ENCODE measurements around the gene AHNAK. TPM values are rescaled to one million over a fixed set of nuclear protein-coding genes. Genes with fewer than 3 reads are reported as not detected.
"Not testable (repeated sequence)": the region's sequence is repeated elsewhere in the genome, so short reads cannot be mapped to it uniquely, and the experiment has no call there.

Gene AHNAK
- total RNA-seq, 1 donor from 2014 or later = 14.9 TPM

- Histone ChIP-seq H3K4me3 (peak within 1 kb of the TSS; percentile 84), H3K27me3 (no peaks in the 10 kb centered on the region), H4K20me1 (ENCODE audit: low read depth) (peaks cover 5% of the 10 kb centered on the region), H3K79me2 (ENCODE audit: low read depth) (peaks cover 17% of the 10 kb centered on the region), H3F3A (ENCODE audit: low read depth) (peaks cover 65% of the 10 kb centered on the region), H3K4me1 (peaks cover 6% of the 10 kb centered on the region), H2AFZ (replicated peaks) (peak within 1 kb of the TSS; percentile 91), H3K27ac (peak within 1 kb of the TSS; percentile 72), H3K4me2 (peak within 1 kb of the TSS; percentile 89), H3K36me3 (no peaks in the 10 kb centered on the region), H3K9me3 (ENCODE audit: low read depth) (no peaks in the 10 kb centered on the region), H3K9ac (peak within 1 kb of the TSS; percentile 74)
- Mint-ChIP-seq H3K4me1 (peaks cover 24% of the 10 kb centered on the region), H3K36me3 (peaks cover 13% of the 10 kb centered on the region), H3K27me3 (ENCODE audit: insufficient read depth, low read depth) (peaks cover 2% of the 10 kb centered on the region), H3K4me3 (peak within 1 kb of the TSS; percentile 92), H3K27ac (peak within 1 kb of the TSS; percentile 76), H3K9me3 (no peaks in the 10 kb centered on the region)
- TF ChIP-seq EZH2 (IDR thresholded peaks at IDR 0.05) (peak; percentile 47), EZH2phosphoT487 (IDR thresholded peaks at IDR 0.05) (peak; percentile 41)
- TF ChIP-seq, protein P1, sequence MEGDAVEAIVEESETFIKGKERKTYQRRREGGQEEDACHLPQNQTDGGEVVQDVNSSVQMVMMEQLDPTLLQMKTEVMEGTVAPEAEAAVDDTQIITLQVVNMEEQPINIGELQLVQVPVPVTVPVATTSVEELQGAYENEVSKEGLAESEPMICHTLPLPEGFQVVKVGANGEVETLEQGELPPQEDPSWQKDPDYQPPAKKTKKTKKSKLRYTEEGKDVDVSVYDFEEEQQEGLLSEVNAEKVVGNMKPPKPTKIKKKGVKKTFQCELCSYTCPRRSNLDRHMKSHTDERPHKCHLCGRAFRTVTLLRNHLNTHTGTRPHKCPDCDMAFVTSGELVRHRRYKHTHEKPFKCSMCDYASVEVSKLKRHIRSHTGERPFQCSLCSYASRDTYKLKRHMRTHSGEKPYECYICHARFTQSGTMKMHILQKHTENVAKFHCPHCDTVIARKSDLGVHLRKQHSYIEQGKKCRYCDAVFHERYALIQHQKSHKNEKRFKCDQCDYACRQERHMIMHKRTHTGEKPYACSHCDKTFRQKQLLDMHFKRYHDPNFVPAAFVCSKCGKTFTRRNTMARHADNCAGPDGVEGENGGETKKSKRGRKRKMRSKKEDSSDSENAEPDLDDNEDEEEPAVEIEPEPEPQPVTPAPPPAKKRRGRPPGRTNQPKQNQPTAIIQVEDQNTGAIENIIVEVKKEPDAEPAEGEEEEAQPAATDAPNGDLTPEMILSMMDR (IDR thresholded peaks at IDR 0.05) = no peak
- DNase-seq (ENCODE audit: low spot score) = peak; percentile 100
These were observed 45.0 kb upstream of the AHNAK start, which contains the start of gene TUT1 for GRCh38 chr11:62591448-62592145. Gene TUT1 (minus strand): TSS chr11:62591523. CDS start chr11:62591485, 38 bp downstream.

DNA sequence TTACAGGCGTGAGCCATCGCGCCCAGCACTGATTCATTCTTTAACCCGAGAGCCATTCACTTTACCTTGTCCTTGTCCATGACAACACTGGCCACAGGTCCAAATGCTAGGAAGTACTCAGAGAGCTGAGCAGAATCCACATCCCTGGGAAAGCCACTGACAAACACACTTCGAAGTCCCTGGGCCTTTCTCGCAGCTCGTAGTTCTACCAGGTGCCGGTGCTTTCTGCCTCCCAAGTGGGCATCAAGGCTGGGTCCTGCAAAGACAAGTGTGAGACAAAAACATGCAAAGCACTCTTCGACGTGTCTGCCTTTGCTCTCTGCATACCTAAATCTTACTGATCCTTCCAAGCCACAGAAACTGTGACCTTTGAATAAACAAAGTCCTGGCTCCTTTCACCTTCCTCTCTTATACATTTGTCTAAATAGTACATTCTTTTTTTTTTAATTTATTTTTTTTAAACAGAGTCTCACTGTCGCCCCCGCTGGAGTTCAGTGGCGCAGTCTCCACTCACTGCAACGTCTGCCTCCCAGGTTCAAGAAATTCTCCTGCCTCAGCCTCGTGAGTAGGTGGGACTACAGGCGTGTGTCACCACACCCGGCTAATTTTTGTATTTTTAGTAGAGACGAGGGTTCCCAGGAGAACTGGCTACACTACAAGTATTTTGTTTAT is 42.5 kb upstream of the AHNAK start:
- TF ChIP-seq, protein P1 (IDR thresholded peaks at IDR 0.05) = peak; percentile 42
- no peak for TF ChIP-seq EZH2 (IDR thresholded peaks at IDR 0.05)
- peaks cover 24% of the 10 kb centered on the region for H3K4me1 Mint-ChIP-seq
- H3K9me3 Mint-ChIP-seq = no peaks in the 10 kb centered on the region
- no peak overlapping the region for H3K4me3 ChIP-seq
- peaks cover 12% of the 10 kb centered on the region for H3K36me3 Mint-ChIP-seq
- no peak overlapping the region for H3K4me2 ChIP-seq
- no peaks in the 10 kb centered on the region for H3K27me3 ChIP-seq
- H3K4me3 Mint-ChIP-seq = peak overlapping the region; percentile 92
- H3F3A ChIP-seq (ENCODE audit: low read depth) = peaks cover 45% of the 10 kb centered on the region
- no peaks in the 10 kb centered on the region for H3K36me3 ChIP-seq
- no peak overlapping the region for H3K9ac ChIP-seq
- peaks cover 6% of the 10 kb centered on the region for H3K4me1 ChIP-seq
- no peak for DNase-seq (ENCODE audit: low spot score)
- H3K9me3 ChIP-seq (ENCODE audit: low read depth) = no peaks in the 10 kb centered on the region
- no peak overlapping the region for H2AFZ ChIP-seq (replicated peaks)
- no peak overlapping the region for H3K27ac ChIP-seq
- H4K20me1 ChIP-seq (ENCODE audit: low read depth) = peaks cover 5% of the 10 kb centered on the region
- peaks cover 20% of the 10 kb centered on the region for H3K79me2 ChIP-seq (ENCODE audit: low read depth)
- H3K27ac Mint-ChIP-seq = no peak overlapping the region
- no peaks in the 10 kb centered on the region for H3K27me3 Mint-ChIP-seq (ENCODE audit: insufficient read depth, low read depth)

DNA sequence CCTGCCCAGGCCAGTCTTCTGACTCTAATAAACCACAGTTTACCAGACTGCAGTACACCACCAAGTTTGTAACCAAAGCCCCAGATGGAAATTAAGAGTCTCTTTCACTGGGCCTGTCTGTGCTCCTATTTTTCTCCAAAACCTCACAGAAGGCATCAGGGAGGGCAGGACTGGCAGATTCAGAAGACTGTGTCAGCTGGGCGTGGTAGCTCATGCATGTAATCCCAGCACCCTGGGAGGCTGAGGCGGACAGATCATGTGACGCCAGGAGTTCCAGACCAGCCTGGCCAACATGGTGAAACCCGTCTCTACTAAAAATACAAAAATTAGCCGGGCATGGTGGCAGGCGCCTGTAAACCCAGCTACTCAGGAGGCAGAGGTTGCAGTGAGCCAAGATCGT is 38.8 kb upstream of the AHNAK start:
- peaks cover 19% of the 10 kb centered on the region for H3K36me3 Mint-ChIP-seq
- not testable (repeated sequence) for DNase-seq (ENCODE audit: low spot score); H2AFZ ChIP-seq (replicated peaks); H3K27ac ChIP-seq; H3K9me3 ChIP-seq (ENCODE audit: low read depth); H3K27me3 Mint-ChIP-seq (ENCODE audit: insufficient read depth, low read depth); H3K27me3 ChIP-seq; H3K4me3 ChIP-seq; H3K9ac ChIP-seq; H3K4me1 ChIP-seq; H3K36me3 ChIP-seq; H3K27ac Mint-ChIP-seq; H3K9me3 Mint-ChIP-seq; H3K4me3 Mint-ChIP-seq; H4K20me1 ChIP-seq (ENCODE audit: low read depth); H3K4me2 ChIP-seq; H3K4me1 Mint-ChIP-seq
- H3F3A ChIP-seq (ENCODE audit: low read depth) = peaks cover 15% of the 10 kb centered on the region
- peaks cover 24% of the 10 kb centered on the region for H3K79me2 ChIP-seq (ENCODE audit: low read depth)

- H3K4me3 Mint-ChIP-seq = not testable (repeated sequence)
These were observed 35.1 kb upstream of the AHNAK start for GRCh38 chr11:62581735-62582134.

More at GRCh38 chr11:62581735-62582134, 35.1 kb upstream of the AHNAK start:
- not testable (repeated sequence) for H3K9me3 Mint-ChIP-seq; H3K36me3 ChIP-seq; H3K27ac ChIP-seq; H3K4me2 ChIP-seq; H3K4me3 ChIP-seq; H3K4me1 ChIP-seq; H3K9ac ChIP-seq; DNase-seq (ENCODE audit: low spot score); H3F3A ChIP-seq (ENCODE audit: low read depth); H3K27ac Mint-ChIP-seq; H3K27me3 Mint-ChIP-seq (ENCODE audit: insufficient read depth, low read depth); H3K27me3 ChIP-seq; H4K20me1 ChIP-seq (ENCODE audit: low read depth); H3K9me3 ChIP-seq (ENCODE audit: low read depth); H3K4me1 Mint-ChIP-seq; H2AFZ ChIP-seq (replicated peaks)
- peaks cover 19% of the 10 kb centered on the region for H3K36me3 Mint-ChIP-seq
- H3K79me2 ChIP-seq (ENCODE audit: low read depth) = peaks cover 17% of the 10 kb centered on the region
